NCI-H524 (cell line): ENCODE measurements around the gene CPA2.

Experiments used
- DNase-seq, 2 experiments: peaks; one replicate each; lab custom pipeline; 2025; lab: John Stamatoyannopoulos, UW

CPA2 gene

DNA sequence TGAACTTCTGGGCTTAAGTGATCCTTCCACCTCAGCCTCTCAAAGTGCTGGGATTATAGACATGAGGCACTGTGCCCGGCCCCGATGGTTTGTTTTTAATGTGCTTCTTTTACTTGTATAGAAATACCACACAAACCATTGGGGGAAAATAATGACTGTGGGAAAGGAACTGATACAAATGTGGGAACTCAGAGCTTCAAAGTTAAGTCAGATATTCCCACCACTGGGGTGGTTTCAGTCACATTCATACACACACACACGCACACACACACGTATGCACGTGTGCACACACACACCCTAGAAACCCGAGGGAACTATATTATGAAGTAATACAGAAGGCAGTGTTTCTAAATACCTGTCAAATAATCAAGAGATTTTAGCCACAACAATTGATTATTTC is 43.3 kb downstream of the CPA2 start:
- DNase-seq, result no peak

DNA sequence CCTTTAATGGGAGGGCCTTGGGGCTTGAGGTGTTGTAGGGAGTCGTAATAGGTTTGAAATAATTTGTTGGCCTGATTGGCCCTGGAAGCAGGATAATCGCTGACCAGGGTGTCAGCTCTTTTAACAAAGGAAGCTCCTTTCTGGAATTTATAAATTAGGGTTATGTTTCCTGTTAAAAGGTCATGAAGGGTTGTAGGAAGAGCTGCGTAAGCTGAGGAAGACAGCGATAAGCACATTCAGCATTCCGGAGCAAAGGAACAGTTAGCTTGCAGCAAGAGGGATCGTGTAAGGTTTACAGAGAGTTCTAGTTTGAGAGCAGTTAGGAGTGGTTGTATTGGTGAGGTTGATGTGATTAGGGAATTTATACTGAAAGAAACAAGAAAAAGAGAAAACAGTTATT is 47.6 kb downstream of the CPA2 start:
- DNase-seq, result no peak

DNA sequence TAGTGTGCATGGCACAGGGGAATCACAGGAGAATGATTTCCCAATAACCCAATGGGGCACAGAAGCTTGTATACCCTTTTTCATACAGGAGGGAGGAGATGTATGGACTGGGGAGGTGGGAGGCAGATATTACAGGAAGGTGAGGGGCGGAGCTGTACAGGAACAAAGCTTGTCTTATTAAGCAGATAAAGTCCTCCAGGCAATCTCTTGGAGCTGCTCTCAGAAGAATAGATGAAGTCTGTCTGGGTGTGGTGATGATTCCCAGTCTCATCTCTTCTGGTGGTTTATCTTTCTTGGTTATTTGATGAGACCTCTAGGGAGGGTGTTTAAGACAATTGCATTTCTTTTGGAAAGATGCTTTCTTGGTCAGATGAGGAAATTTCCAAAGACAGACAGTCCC is 52.9 kb downstream of the CPA2 start:
- DNase-seq, result no peak

GRCh38 chr7:130321542-130322229 is 55.0 kb downstream of the CPA2 start:
- peak in 1 of 2 experiments; percentile 30 for DNase-seq

- no peak for DNase-seq
Measured at GRCh38 chr7:130322615-130323014, 56.0 kb downstream of the CPA2 start.

GRCh38 chr7:130324306-130324943 is 57.8 kb downstream of the CPA2 start:
- DNase-seq, result peak in 1 of 2 experiments; percentile 52

DNA sequence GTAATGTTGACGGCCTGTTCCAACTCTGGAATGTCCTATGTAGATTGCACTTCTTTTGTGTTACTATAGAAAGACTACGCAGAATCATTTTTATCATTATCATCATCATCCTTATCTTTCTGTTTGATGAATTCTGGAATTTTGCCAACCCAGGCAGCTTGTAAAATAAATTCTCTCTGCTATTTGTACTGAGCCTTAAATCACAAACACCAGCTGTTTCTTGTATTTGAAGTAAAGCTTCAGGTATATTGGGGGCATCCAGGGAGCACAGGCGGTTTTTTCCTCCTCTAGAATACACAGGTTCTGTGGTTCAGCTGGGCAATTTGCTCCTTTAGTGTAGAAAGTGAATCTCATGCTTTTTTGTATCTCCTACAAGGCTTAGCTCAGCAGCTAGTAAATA is 63.0 kb downstream of the CPA2 start:
- DNase-seq, result peak; percentile 18 to 79

GRCh38 chr7:130332259-130333053 is 65.8 kb downstream of the CPA2 start:
- DNase-seq, result no peak

GRCh38 chr7:130333832-130334231 is 67.2 kb downstream of the CPA2 start:
- no peak for DNase-seq

GRCh38 chr7:130334274-130334673 is 67.6 kb downstream of the CPA2 start:
- DNase-seq, result no peak

GRCh38 chr7:130337410-130337971 is 70.8 kb downstream of the CPA2 start:
- DNase-seq, result peak; percentile 38 to 79

DNA sequence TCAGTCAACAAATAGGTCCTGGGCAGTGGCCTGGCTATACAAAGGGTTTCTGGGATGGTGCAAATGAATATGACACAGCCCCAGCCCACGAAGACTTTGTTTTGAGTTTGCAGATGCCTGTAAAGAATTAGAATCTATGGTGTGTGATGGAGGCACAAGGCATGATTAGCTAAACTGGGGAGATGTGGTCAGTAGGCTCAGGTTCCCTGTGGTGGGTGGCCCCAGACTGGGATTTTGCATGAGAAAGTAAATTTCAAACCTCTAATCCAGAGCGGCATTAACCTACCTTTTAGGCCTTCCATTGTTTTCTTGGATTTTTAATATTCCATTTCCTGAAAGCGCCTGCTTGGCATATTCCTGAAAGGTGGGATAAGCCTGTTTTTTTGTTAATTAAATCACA is 71.6 kb downstream of the CPA2 start:
- no peak for DNase-seq
